Fibroblast of mammary gland (primary cell): Measurements from ENCODE around the gene NUDCD2.

ENCODE experiments used
- DNase-seq: peaks from one replicate; pipeline ENCODE4 v3.0.0-alpha.2; 2010; ENCODE audit warnings: low read depth
- H3K4me3 ChIP-seq: 2 replicates; pipeline ENCODE4 v1.5.1; 2011; ENCODE audit warnings: low read depth, mild to moderate bottlenecking, low read length, moderate library complexity; ENCODE audit not compliant: control insufficient read depth
- TF ChIP-seq, protein P1 (sequence below): conservative IDR thresholded peaks from 2 replicates; pipeline ENCODE4 v1.5.1; 2011; ENCODE audit warnings: low read depth, low read length, inconsistent platforms; ENCODE audit not compliant: control insufficient read depth, insufficient read depth

The NUDCD2 gene

GRCh38 chr5:163410505-163410904 lies 49.4 kb downstream of the NUDCD2 start:
- DNase-seq = no peak
- H3K4me3 ChIP-seq = no peak overlapping the region
- TF ChIP-seq, protein P1, sequence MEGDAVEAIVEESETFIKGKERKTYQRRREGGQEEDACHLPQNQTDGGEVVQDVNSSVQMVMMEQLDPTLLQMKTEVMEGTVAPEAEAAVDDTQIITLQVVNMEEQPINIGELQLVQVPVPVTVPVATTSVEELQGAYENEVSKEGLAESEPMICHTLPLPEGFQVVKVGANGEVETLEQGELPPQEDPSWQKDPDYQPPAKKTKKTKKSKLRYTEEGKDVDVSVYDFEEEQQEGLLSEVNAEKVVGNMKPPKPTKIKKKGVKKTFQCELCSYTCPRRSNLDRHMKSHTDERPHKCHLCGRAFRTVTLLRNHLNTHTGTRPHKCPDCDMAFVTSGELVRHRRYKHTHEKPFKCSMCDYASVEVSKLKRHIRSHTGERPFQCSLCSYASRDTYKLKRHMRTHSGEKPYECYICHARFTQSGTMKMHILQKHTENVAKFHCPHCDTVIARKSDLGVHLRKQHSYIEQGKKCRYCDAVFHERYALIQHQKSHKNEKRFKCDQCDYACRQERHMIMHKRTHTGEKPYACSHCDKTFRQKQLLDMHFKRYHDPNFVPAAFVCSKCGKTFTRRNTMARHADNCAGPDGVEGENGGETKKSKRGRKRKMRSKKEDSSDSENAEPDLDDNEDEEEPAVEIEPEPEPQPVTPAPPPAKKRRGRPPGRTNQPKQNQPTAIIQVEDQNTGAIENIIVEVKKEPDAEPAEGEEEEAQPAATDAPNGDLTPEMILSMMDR = no peak

- no peak overlapping the region for H3K4me3 ChIP-seq
- TF ChIP-seq, protein P1 = no peak
- DNase-seq = no peak
Measured at GRCh38 chr5:163409384-163409783, 50.5 kb downstream of the NUDCD2 start.

DNA sequence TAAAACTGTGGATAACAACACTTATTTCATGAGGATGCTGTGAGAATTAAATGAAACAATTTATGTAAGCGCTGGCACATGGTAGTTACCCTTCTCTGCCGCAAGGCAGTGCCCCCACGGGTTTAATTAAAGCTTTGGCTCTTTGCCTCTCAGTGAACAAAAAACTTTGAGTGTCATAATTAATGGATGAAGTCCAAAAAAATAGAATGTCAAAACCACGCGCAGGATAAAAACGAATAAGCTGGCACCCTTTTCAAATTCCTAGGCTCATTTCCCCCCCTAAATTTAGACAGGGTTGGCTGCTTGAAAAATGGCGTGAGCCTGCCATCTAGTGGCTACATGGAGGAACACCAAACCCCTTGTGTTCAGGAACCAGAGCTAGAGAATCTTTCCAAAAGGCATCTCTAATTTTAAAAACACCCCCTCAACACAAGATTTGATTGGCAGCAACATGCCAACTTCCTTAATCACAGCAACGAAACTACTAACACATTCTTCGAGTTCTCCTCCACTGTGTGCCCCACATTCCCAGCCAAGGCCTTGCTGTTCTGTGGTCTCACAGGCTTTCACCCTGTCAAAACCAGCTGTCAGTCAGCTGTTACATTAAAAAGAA lies 51.5 kb downstream of the NUDCD2 start:
- H3K4me3 ChIP-seq = no peak overlapping the region
- DNase-seq = peak; percentile 69
- TF ChIP-seq, protein P1 = peak; percentile 84

GRCh38 chr5:163407034-163407655 lies 52.8 kb downstream of the NUDCD2 start:
- DNase-seq = peak; percentile 17
- TF ChIP-seq, protein P1 = no peak
- H3K4me3 ChIP-seq = no peak overlapping the region

DNA sequence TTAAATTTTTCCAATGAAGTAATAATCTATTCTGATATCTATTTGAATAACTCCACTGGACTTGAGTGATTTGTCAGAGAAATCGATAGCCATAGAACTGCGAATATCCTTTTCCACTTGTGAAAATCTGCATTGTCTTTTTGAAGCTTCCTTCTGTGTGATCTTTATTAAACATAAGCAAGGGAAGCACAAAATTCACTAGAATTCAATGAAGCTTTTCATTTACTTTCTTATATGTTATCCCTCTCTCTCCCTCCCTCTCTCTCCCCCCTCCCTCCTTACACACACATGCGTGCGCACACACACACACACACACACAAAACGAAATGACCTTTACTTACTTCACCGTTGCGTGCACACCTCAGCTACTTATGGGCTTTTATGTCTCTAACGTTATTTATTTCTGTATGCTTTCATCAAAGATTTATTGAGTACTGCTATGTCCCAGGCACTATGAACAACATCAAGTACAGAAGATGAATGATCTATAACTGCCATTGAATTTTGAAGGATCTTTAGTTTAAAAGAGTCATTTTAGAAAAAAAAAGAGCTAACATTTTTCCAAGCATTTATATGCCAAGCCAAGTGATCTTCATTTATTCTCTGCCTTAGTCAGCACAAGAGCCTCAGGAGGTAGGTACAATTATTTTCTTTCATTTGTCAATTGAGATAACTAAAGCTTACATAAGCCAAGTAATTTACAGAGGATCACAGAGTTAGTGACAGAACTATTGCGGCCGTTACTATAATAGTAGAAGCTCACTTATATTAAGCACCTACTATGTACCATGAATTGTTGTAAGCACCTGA lies 55.3 kb downstream of the NUDCD2 start:
- H3K4me3 ChIP-seq = no peak overlapping the region
- DNase-seq = no peak
- TF ChIP-seq, protein P1 = no peak

GRCh38 chr5:163402007-163402406 lies 57.9 kb downstream of the NUDCD2 start:
- no peak for DNase-seq
- TF ChIP-seq, protein P1 = no peak
- H3K4me3 ChIP-seq = no peak overlapping the region
